VCaP (cell line): ENCODE results near the gene PIGC.

Experiments
- H3K27ac ChIP-seq: fragments of 450-650 bp; 2 replicates; pipeline ENCODE4 v1.5.1; 2017
- TF ChIP-seq, protein P1 (sequence below): fragments of 450-650 bp; conservative IDR thresholded peaks from 2 replicates; pipeline ENCODE4 v1.5.1; 2017; ENCODE audit warnings: mild to moderate bottlenecking, moderate library complexity

PIGC gene

DNA sequence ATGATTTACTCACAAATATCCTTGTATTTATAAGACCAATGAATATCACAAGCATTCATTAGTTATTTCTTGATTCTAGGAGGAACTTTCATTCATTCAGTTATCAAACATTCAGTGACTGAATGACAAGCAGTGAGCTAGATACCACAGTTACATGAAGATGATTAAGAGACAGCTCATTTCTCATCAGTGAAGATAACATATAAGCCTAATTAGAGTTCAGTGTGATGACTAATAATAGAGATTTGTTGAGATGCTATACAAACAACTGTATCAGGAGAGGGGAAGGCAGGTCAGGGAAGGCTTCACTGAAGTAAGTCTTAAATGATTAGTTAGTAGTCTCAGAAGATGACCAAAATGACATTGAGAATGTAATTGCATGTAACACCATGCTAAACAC, 38.0 kb downstream of the PIGC start:
- no peak overlapping the region for H3K27ac ChIP-seq
- TF ChIP-seq, protein P1, sequence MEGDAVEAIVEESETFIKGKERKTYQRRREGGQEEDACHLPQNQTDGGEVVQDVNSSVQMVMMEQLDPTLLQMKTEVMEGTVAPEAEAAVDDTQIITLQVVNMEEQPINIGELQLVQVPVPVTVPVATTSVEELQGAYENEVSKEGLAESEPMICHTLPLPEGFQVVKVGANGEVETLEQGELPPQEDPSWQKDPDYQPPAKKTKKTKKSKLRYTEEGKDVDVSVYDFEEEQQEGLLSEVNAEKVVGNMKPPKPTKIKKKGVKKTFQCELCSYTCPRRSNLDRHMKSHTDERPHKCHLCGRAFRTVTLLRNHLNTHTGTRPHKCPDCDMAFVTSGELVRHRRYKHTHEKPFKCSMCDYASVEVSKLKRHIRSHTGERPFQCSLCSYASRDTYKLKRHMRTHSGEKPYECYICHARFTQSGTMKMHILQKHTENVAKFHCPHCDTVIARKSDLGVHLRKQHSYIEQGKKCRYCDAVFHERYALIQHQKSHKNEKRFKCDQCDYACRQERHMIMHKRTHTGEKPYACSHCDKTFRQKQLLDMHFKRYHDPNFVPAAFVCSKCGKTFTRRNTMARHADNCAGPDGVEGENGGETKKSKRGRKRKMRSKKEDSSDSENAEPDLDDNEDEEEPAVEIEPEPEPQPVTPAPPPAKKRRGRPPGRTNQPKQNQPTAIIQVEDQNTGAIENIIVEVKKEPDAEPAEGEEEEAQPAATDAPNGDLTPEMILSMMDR: no peak

DNA sequence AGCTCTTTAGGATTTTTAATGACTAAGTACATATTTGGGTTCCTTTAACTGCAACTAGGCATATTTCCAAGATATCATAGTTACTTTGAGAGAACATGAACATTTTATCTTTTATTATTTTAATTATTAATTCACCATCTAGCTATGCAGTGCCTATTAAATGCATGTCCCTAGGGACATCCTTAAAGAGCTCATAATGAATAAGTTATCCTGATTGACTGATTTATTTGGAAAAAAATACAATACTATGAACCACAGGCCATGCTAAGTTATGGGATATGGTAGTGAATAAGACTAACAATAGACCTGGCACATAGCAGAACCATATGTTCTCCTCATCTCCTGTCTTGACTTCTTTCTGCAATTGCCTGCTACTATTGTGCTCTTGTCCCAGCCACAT, 39.7 kb downstream of the PIGC start:
- TF ChIP-seq, protein P1: no peak

DNA sequence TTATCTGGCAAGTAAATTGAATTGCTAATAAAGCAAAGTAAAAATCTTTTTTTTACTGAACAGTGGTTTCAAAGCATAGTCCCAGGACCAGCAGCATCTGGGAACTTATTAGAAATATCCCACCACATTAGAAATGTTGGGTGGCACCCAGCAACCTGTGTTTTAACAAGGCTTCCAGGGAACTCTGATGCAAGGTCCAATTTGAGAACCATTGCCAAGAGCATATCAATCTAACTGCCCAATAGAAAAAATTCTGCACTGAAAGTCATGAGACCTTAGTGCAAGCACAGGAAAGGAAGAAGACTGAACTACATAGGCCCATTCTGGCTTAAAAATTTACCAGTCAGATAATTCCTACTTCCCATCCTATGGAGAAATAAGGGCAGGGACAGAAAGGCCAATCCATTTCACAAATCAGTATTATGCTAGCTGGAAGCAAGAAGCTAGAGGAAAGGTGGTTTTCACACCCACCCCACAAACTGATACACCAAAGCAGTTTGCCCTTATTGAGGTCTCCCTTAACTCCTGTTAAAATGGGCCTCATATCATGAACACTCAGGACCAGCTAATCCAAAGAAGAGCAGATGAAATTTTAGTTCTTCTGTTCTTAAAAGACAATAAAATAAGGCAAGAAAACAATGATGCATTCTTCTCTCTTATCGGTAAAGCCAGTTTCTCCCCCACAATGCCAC, 40.8 kb downstream of the PIGC start:
- TF ChIP-seq, protein P1: no peak
- H3K27ac ChIP-seq: no peak overlapping the region

More for the DNA sequence above, 39.7 kb downstream of the PIGC start:
- no peak overlapping the region for H3K27ac ChIP-seq

- no peak overlapping the region for H3K27ac ChIP-seq
- TF ChIP-seq, protein P1: no peak; the same call in 1 of the 2 replicates
Measured at GRCh38 chr1:172401892-172402291, 42.0 kb downstream of the PIGC start.

GRCh38 chr1:172401477-172401876, 42.4 kb downstream of the PIGC start:
- TF ChIP-seq, protein P1: no peak
- no peak overlapping the region for H3K27ac ChIP-seq

DNA sequence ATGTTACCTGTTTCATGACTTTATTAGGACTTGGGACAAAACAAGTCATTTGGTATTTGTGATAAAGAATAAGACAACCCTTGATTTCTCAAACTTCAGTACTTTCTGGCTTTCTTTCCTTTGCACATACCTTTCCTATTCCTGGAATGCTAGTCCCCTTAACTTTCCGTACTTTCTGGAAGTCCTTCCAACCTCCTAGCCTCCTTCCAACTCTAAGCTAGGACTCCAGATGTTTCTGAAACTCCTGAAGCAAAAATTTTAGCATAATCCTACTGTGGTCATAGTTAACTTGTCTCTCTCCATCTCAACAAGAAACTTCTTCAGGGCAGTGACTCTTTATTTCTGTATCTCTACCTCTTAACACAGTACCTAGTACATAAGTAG, 43.2 kb downstream of the PIGC start:
- no peak overlapping the region for H3K27ac ChIP-seq
- TF ChIP-seq, protein P1: no peak

GRCh38 chr1:172399756-172400721, 43.8 kb downstream of the PIGC start:
- H3K27ac ChIP-seq: peak overlapping the region; percentile 49; the same call in 1 of the 2 replicates
- TF ChIP-seq, protein P1: peak; percentile 48
